Heart left ventricle (tissue), 16 donors: ENCODE measurements around the gene TBL1X. TPM values are rescaled to one million over a fixed set of nuclear protein-coding genes. Genes with fewer than 3 reads are reported as not detected.

Source experiments
- ATAC-seq, 4 donors: fragments of 200-7000 bp; cut with Tn5 transposase; one replicate each; pipeline ENCODE4 v1.9.1; 2020 to 2022; ENCODE audit warnings: moderate library complexity in 4 of 4, mild to moderate bottlenecking in 3 of 4, moderate number of reproducible peaks in 1 of 4
- DNase-seq, 5 donors: peaks; one replicate each; pipeline ENCODE4 v3.0.0-alpha.2; 2020
- H3K27ac ChIP-seq, 12 donors: fragments of 200-600 bp; sonication (generic) in 4 of 12; one replicate each; pipeline versions ENCODE4 v1.5.0 to v1.8.0; 2016 to 2022; ENCODE audit warnings: mild to moderate bottlenecking in 2 of 12
- H3K27me3 ChIP-seq, 9 donors: fragments of 200-600 bp; sonication (generic) in 2 of 9; one replicate each; pipeline versions ENCODE4 v1.5.1 to v1.8.0; 2016 to 2022; ENCODE audit warnings: mild to moderate bottlenecking in 3 of 9
- H3K36me3 ChIP-seq, 9 donors: fragments of 200-600 bp; sonication (generic) in 2 of 9; one replicate each; pipeline versions ENCODE4 v1.5.0 to v1.8.0; 2018 to 2022; ENCODE audit warnings: mild to moderate bottlenecking in 2 of 9
- H3K4me1 ChIP-seq, 12 donors: fragments of 200-600 bp; sonication (generic) in 4 of 12; one replicate each; pipeline versions ENCODE4 v1.5.0 to v1.8.0; 2016 to 2022; ENCODE audit warnings: mild to moderate bottlenecking in 3 of 12
- H3K4me3 ChIP-seq, 12 donors: fragments of 200-600 bp; sonication (generic) in 4 of 12; one replicate each; pipeline versions ENCODE4 v1.5.0 to v1.8.0; 2017 to 2022; ENCODE audit warnings: mild to moderate bottlenecking in 9 of 12, moderate library complexity in 4 of 12
- H3K9me3 ChIP-seq, 12 donors: fragments of 200-600 bp; sonication (generic) in 4 of 12; one replicate each; pipeline versions ENCODE4 v1.5.0 to v1.8.0; 2016 to 2022; ENCODE audit warnings: mild to moderate bottlenecking in 1 of 12
- CTCF ChIP-seq, 12 donors: fragments of 200-600 bp; sonication (generic) in 4 of 12; IDR thresholded peaks; one replicate each; pipeline versions ENCODE4 v1.5.0 to v1.8.0; 2018 to 2022; ENCODE audit warnings: antibody characterized with exemption in 12 of 12, mild to moderate bottlenecking in 5 of 12
- POLR2A ChIP-seq, 2 donors: fragments of 450-650 bp; IDR thresholded peaks; one replicate each; pipeline ENCODE4 v1.6.1; 2017; ENCODE audit warnings: antibody characterized with exemption in 2 of 2, mild to moderate bottlenecking in 2 of 2, moderate library complexity in 2 of 2
- WGBS, 4 donors: extraction: QIAGEN DNeasy Blood & Tissue Kit in 2 of 4; methylation state at CpG; one replicate each; pipeline versions ENCODE4 v1.1.5 to v1.1.7; 2013 to 2018; 5-methylcytosine and 5-hydroxymethylcytosine counted together
- intact Hi-C, 10 donors: fragments of 100-400 bp; cut with DNase I; formaldehyde crosslinking; loops; one replicate each; pipeline versions ENCODE4 v1.11.1 to v1.14.2; 2022
- polyA plus RNA-seq, 2 donors: library from polyadenylated mRNA; stranded (reverse); fragments of 200-250 nt; gene quantifications; one replicate each; pipeline ENCODE4 v1.2.3, GENCODE V29; 2013
- total RNA-seq, 9 donors: library from RNA; depleted of rRNA in 2 of 9; stranded (reverse); fragments of >200 nt in 2 of 9; fragmentation: NEBNext Ultra II Directional in 3 of 9; extraction: Animal tissue kit (Norgen Biotek cat#: 25700) in 3 of 9; gene quantifications; one replicate each; pipeline versions ENCODE4 v1.1.0 to v1.2.4, GENCODE V29; 2016 to 2023
- donor health status: ischemic (EF 13 %, LVEDD 7.1; RV severe dilation, severe dysfunction).
- donor health status: healthy with polysubstance abuse.
- donor health status: DM: no; HTN: yes; CAD: no.
- donor health status: DM: no; HTN: no; CAD: no.
- donor health status: ischemic (EF 25% LVEDD 6.9; RV normal size, moderate dysfunction).
- donor health status: ischemic (EF 25% LVEDD 5.7; RV mildly dilated, moderate dysfunction).
- donor health status: healthy.
- donor health status: DM: yes; HTN: yes; CAD: no.
- donor health status: ischemic (EF 35%, LVEDD 5.7; RV mildly dilated, moderate dysfunction).
- donor health status: nonischemic (EF 11% LVEDD 7.7; RV severe dilation, severe dysfunction).
- donor health status: DM: yes; HTN: yes; CAD: no.
- donor health status: PGD.
- donor health status: ischemic (EF 29% LVEDD 5.4; RV normal size, mild dysfunction).
- donor health status: nonischemic (EF 23%, LVEDD 6.1; RV moderate dilation, normal function).

Gene TBL1X
- total and polyA plus RNA-seq, 11 donors: 2.4 to 30.7 (median 9.7) TPM

DNA sequence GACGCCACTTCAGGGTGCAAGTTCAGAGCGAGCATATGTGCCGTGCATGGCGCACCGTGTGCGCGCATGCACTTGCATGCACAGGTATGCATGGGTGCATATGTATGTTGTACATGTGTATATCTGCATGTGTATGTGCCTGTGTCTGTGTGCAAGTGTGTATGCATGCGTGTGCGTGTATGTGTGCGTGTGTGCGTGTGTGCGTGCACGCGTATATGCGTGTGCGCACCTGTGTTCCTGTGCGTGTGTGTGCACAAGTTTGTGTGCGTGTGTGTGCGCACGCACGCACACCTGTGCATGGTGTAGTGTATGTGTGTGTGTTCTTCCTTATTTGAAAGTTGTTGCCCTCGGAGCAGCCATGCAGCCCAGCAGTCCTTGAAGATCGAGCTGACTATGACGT is 224.0 kb downstream of the TBL1X start:
- intact Hi-C loops: loop anchor here in 1 of 10 donors (10.0 kb wide), 1 partner anchor 224 kb away; the partner anchor contains the start of gene TBL1X
- Histone ChIP-seq H3K4me1 (no peaks in the 10 kb centered on the region), H3K9me3 (no peaks in the 10 kb centered on the region), H3K4me3 (no peak overlapping the region), H3K27ac (no peak overlapping the region), H3K27me3 (no peaks in the 10 kb centered on the region), H3K36me3 (peaks cover 0 to 33% (median 11%) of the 10 kb centered on the region in 9 donors)
- TF ChIP-seq CTCF (IDR thresholded peaks at IDR 0.05): no peak
- TF ChIP-seq POLR2A (IDR thresholded peaks at IDR 0.05): no peak
- ATAC-seq: no peak
- 79 to 98% (median 96%) methylated on average over 16 to 24 of the region's 24 CpGs for WGBS, 4 donors
- no peak for DNase-seq

DNA sequence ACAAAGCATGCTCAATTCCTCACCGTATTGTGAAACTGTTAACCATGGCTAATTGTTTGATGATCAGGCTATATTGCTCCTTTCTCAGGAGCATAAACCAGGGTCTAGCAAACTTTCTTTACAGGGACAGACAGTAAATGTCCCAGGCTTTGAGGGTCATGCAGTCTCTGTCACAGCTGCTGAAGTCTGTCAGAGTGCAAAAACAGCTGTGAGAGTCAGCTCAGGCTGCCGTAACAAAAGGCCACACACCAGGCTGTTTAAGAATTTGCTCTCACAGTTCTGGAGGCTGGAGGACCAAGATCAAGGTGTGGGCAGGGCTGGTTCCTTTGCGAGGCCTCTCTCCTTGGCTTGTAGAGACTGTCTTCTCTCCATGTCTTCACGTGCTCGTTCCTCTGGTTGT is 225.2 kb downstream of the TBL1X start:
- H3K27me3 ChIP-seq: no peaks in the 10 kb centered on the region
- no peak for TF ChIP-seq CTCF (IDR thresholded peaks at IDR 0.05)
- no peak for TF ChIP-seq POLR2A (IDR thresholded peaks at IDR 0.05)
- ATAC-seq (no peak), DNase-seq (no peak)
- peaks cover 0 to 38% (median 11%) of the 10 kb centered on the region in 9 donors for H3K36me3 ChIP-seq
- H3K4me1 ChIP-seq: no peaks in the 10 kb centered on the region
- 85 to 98% (median 94%) methylated on average over 5 of the region's 5 CpGs for WGBS, 4 donors
- H3K27ac ChIP-seq: no peak overlapping the region
- no peaks in the 10 kb centered on the region for H3K9me3 ChIP-seq
- intact Hi-C loops: no loop called here
- H3K4me3 ChIP-seq: no peak overlapping the region

DNA sequence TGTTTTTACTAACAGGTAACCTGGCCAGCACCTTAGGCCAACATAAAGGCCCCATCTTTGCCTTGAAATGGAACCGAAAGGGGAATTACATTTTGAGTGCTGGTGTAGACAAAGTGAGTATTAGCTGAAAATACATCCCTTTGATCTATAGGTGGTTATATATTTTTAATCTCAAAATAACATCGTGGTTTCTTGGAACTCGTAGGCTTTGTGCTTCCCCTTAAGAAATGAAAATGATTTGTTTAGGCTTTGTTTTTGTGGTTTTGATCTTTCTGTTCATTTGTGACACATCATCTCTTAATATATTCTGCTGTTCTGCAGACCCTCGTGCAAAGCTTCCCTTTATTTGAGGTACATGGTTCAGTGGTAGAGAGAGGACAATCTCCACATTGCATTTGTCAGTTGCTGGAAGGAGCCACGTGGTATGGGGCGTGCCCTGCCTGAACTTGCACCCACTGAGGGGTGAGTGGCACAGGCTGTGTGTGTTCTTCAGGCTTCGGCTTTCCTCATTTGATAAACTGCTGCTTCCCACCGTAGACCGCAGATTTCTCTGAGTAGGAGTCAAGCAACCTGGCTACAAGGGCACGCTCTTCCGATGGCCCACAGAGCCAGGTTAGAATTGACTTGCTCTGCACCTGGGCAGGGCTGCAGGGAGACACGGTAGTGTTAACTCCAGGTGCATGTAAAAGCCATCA is 228.6 kb downstream of the TBL1X start:
- Histone ChIP-seq H3K36me3 (peaks cover 0 to 34% (median 10%) of the 10 kb centered on the region in 9 donors), H3K27me3 (no peaks in the 10 kb centered on the region), H3K4me1 (no peaks in the 10 kb centered on the region), H3K9me3 (no peaks in the 10 kb centered on the region), H3K4me3 (no peak overlapping the region), H3K27ac (no peak overlapping the region)
- TF ChIP-seq CTCF (IDR thresholded peaks at IDR 0.05) (no peak), POLR2A (IDR thresholded peaks at IDR 0.05) (no peak)
- DNase-seq: no peak
- WGBS, 4 donors: 82 to 98% (median 92%) methylated on average over 11 to 12 of the region's 12 CpGs
- no peak for ATAC-seq
- intact Hi-C loops: no loop called here

DNA sequence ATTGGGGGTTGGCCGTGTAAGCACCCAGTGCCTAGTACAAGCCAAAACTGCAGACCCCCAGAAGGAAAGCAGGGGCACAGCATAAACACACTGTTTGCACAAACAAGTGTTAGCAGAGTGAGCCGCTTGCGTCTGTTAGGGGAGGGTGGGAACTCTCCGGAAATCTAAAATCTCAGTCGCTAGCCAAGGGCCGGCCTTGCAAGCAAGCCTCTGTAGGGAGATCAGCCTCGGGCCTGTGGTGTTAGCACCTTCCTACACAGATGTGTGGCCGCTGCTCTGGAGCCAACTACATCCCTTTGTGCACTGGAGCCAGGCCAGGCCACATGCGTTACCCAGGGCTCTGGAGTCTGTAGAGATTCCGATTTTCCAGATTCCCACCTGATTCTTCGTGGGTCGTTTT is 233.7 kb downstream of the TBL1X start:
- Histone ChIP-seq H3K4me3 (no peak overlapping the region), H3K4me1 (no peaks in the 10 kb centered on the region), H3K36me3 (peaks cover 0 to 10% (median 3%) of the 10 kb centered on the region in 9 donors), H3K27ac (no peak overlapping the region), H3K27me3 (no peaks in the 10 kb centered on the region), H3K9me3 (no peaks in the 10 kb centered on the region)
- intact Hi-C loops: no loop called here
- WGBS, 4 donors: 91 to 97% (median 93%) methylated on average over 12 of the region's 12 CpGs
- no peak for TF ChIP-seq CTCF (IDR thresholded peaks at IDR 0.05)
- TF ChIP-seq POLR2A (IDR thresholded peaks at IDR 0.05): no peak
- ATAC-seq (no peak), DNase-seq (no peak)
